ENCODE data around the gene ZNF32. TPM values are rescaled to one million over a fixed set of nuclear protein-coding genes. Genes with fewer than 3 reads are reported as not detected.
"Not testable (repeated sequence)": the region's sequence is repeated elsewhere in the genome, so short reads cannot be mapped to it uniquely, and the experiment has no call there.

ZNF32 gene
- total RNA-seq, 6 experiments from 2014 or later = 10.9 to 20.4 (median 15.3) TPM

DNA sequence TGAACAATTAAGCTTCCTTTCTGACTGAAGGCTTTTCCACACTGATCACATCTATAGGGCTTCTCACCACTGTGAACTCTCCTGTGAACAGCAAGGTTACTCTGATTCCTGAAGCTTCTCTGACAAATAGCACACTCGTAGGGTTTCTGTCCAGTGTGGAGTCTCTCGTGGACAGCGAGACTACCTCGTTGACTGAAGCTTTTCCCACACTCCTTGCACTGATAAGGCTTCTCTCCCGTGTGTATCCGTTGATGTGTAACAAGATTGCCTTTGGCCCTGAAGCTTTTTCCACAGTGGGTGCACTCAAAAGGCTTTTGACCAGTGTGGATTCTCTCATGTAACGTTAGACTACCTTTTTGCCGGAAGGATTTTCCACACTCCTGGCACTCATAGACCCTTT, 4.4 kb downstream of the ZNF32 start:
- intact Hi-C loops (cut with DNase I) = no loop called here
- no peak overlapping the region for H3K4me3 ChIP-seq
- 97% methylated on average over 5 of the region's 8 CpGs for WGBS (ENCODE audit: insufficient coverage, low coverage, low lambda C conversion rate, missing lambda C conversion rate)

GRCh38 chr10:43640603-43641002, 8.1 kb downstream of the ZNF32 start:
- Histone ChIP-seq H3K36me3 (peaks cover 0 to 16% (median 14%) of the 10 kb centered on the region in 4 donors), H3K27me3 (no peaks in the 10 kb centered on the region), H3K4me3 (no peak overlapping the region), H3K27ac (no peak overlapping the region), H3K9me3 (peaks cover 0 to 36% (median 13%) of the 10 kb centered on the region in 4 donors), H3K4me1 (no peaks in the 10 kb centered on the region)
- ATAC-seq = no peak
- intact Hi-C loops (cut with DNase I) = no loop called here
- TF ChIP-seq, protein P1, sequence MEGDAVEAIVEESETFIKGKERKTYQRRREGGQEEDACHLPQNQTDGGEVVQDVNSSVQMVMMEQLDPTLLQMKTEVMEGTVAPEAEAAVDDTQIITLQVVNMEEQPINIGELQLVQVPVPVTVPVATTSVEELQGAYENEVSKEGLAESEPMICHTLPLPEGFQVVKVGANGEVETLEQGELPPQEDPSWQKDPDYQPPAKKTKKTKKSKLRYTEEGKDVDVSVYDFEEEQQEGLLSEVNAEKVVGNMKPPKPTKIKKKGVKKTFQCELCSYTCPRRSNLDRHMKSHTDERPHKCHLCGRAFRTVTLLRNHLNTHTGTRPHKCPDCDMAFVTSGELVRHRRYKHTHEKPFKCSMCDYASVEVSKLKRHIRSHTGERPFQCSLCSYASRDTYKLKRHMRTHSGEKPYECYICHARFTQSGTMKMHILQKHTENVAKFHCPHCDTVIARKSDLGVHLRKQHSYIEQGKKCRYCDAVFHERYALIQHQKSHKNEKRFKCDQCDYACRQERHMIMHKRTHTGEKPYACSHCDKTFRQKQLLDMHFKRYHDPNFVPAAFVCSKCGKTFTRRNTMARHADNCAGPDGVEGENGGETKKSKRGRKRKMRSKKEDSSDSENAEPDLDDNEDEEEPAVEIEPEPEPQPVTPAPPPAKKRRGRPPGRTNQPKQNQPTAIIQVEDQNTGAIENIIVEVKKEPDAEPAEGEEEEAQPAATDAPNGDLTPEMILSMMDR (IDR thresholded peaks at IDR 0.05) = no peak
- TF ChIP-seq POLR2A (IDR thresholded peaks at IDR 0.05) = no peak
- DNase-seq = no peak

More for the DNA sequence above, 4.4 kb downstream of the ZNF32 start:
- no peaks in the 10 kb centered on the region for H3K27me3 ChIP-seq
- ATAC-seq (no peak), DNase-seq (no peak)
- H3K27ac ChIP-seq = no peak overlapping the region
- TF ChIP-seq, protein P1 (IDR thresholded peaks at IDR 0.05) = no peak
- TF ChIP-seq POLR2A (IDR thresholded peaks at IDR 0.05) = no peak
- H3K9me3 ChIP-seq = peaks cover 3 to 37% (median 18%) of the 10 kb centered on the region in 4 donors
- peaks cover 0 to 3% (median 0%) of the 10 kb centered on the region in 4 donors for H3K4me1 ChIP-seq
- peaks cover 0 to 22% (median 14%) of the 10 kb centered on the region in 4 donors for H3K36me3 ChIP-seq

GRCh38 chr10:43635816-43636215, 12.9 kb downstream of the ZNF32 start:
- H3K27ac ChIP-seq; H3K27me3 ChIP-seq; H3K36me3 ChIP-seq; H3K4me3 ChIP-seq; ATAC-seq; DNase-seq; H3K9me3 ChIP-seq; intact Hi-C loops (cut with DNase I); H3K4me1 ChIP-seq: not testable (repeated sequence)
- WGBS (ENCODE audit: insufficient coverage, low coverage, low lambda C conversion rate, missing lambda C conversion rate) = 21% methylated on average over 1 of the region's 1 CpG

DNA sequence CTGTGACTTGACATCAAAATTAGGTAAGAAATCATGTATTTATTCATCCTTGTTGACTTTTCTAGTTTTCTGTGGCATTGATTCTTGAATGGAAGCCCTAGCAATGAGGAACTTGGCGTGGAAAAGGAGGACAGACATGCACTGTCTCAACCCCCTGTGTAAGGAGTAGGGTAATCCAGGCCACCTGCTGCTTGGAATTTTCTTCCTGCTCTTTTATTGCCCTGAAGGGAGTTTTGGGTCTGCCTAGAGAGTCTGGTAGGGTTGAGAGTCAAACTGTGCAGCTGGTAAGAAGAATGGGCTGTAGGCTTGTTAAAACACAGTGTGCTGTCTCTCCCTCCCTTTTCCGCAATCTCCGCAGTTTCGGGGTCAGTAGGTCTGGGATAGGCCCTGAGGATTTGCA, 19.7 kb downstream of the ZNF32 start:
- DNase-seq (no peak), ATAC-seq (no peak)
- H3K27me3 ChIP-seq = no peaks in the 10 kb centered on the region
- no peak overlapping the region for H3K4me3 ChIP-seq
- no peaks in the 10 kb centered on the region for H3K9me3 ChIP-seq
- intact Hi-C loops (cut with DNase I) = no loop called here
- WGBS (ENCODE audit: insufficient coverage, low coverage, low lambda C conversion rate, missing lambda C conversion rate) = 100% methylated on average over 4 of the region's 4 CpGs
- no peak overlapping the region for H3K27ac ChIP-seq
- H3K36me3 ChIP-seq = no peaks in the 10 kb centered on the region
- TF ChIP-seq, protein P1 (IDR thresholded peaks at IDR 0.05) = no peak
- TF ChIP-seq POLR2A (IDR thresholded peaks at IDR 0.05) = no peak
- no peaks in the 10 kb centered on the region for H3K4me1 ChIP-seq

- DNase-seq (no peak), ATAC-seq (no peak)
- intact Hi-C loops (cut with DNase I) = no loop called here
- no peaks in the 10 kb centered on the region for H3K9me3 ChIP-seq
- H3K4me1 ChIP-seq = no peaks in the 10 kb centered on the region
- H3K27me3 ChIP-seq = no peaks in the 10 kb centered on the region
- no peak overlapping the region for H3K27ac ChIP-seq
- TF ChIP-seq, protein P1 (IDR thresholded peaks at IDR 0.05) = no peak
- TF ChIP-seq POLR2A (IDR thresholded peaks at IDR 0.05) = no peak
- H3K4me3 ChIP-seq = no peak overlapping the region
- no peaks in the 10 kb centered on the region for H3K36me3 ChIP-seq
- 31% methylated on average over 1 of the region's 1 CpG for WGBS (ENCODE audit: insufficient coverage, low coverage, low lambda C conversion rate, missing lambda C conversion rate)
Observed at GRCh38 chr10:43627942-43628341, 20.7 kb downstream of the ZNF32 start.
